HL-60 (cell line): ENCODE results near the gene MPND.

Experiments used
- CTCF ChIP-seq: IDR thresholded peaks from one replicate; pipeline ENCODE4 v1.5.1; 2011; ENCODE audit warnings: low read length, control low read depth, inconsistent platforms; ENCODE audit not compliant: insufficient read depth
- POLR2AphosphoS5 ChIP-seq: IDR thresholded peaks from 2 replicates; pipeline ENCODE4 v1.6.1; 2012; ENCODE audit warnings: low read depth

DNA sequence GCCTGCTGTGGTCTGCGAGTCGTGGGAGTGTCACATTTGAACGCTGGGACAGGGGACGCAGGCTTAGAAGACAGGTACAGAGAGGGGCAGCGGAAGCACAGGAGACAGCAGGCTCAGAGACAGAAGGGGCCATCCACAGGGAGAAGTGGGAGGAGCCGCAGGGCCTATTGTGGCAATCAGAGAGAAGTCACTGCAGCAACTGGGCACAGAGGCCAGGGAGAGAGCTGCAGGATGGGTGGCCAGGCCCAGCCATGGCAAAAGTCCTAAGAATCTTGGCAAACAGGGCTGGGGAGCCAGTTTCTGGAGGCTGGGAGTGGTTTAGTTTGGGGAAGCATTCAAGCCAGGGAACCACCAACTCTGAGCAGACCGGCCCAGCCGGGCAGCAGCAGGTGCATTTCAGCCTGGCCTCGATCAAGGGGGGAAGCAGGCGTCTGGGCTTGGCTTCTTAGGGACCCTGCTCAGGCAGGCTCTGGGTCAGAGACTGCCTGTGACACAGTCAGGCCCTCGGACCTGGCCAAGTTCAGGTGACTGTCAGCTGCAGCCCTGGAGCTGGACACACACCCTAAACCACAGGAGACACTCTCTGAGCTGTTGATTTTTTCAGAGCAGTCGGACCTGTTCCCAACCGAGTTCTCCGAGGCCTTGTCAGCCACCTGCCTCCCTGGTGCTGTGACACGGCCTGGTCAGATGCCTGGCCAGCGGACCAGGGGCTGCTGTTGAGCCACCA, 45.1 kb downstream of the MPND start:
- TF ChIP-seq CTCF (no peak), POLR2AphosphoS5 (no peak)
